T47D (cell line): ENCODE measurements around the gene YPEL5.

Experiments used
- DNase-seq, 2 experiments: peaks; one replicate each; pipeline versions ENCODE4 v3.0.0 to v3.0.0-alpha.2; 2011 to 2012; ENCODE audit warnings: low read depth in 1 of 2, low spot score in 1 of 2
- JUND ChIP-seq: IDR thresholded peaks from 2 replicates; pipeline ENCODE4 v1.6.1; 2012; ENCODE audit warnings: low read depth
- in situ Hi-C: cut with HindIII; loops from 2 replicates; pipeline ENCODE4 v1.10.0; 2016; ENCODE audit warnings: low sequenced_read_pairs, low pct_unique_long_range_greater_than_20kb

The YPEL5 gene

DNA sequence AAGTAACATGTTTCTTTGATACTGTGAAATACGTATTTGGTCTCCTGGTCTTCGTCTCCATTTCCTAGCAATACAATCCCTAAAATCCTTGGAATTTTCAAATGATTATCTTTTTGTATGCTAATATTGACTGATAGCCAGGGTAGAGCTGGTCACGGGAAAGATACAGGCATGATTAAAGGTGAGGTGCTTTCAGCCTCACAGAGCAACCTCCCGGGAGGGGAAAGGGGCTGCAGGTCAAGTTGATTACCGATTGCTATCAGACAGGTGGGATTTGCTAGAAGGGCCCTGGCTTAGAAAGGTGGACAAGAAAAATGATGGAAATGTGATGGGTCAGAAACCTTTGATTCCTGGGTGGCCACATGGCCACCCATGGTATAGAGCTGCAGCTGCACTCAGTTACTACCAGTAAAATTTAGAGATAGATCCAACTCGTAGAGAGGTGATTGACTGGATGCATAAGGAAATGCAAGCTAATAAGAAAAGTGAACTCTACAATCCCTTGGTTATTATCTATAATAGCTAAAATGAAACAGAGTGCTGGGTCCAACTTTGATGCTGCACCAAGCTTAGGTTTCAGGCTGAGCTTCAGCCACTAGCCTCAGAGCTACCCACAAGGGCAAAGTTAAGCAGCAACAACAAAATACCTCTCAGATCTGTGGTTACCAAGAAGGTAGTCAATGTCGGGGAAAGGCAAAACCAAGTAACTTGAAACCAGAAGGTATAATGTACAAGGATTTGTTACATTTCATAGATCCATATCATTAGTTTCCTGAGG, 15.3 kb downstream of the YPEL5 start:
- no peak for DNase-seq
- TF ChIP-seq JUND: no peak
- in situ Hi-C loops: no loop called here

DNA sequence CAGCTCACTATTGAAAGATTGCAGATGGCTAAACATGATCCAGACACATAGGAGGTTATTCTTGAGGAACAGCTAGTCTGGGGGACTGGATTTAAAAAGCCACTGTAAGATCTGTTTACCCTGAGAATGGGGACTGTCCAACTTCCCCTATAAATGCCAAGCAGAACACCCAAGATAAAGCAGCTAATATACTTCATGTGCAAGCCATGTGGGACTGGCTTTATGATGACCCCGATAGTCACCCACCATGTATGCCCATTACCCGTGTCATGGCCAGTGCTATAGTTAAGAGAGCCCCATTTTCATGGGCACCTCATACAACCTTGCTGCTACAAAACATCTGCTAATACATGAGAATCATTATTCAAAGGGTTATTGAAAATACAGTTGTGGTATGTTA, 16.0 kb downstream of the YPEL5 start:
- in situ Hi-C loops: no loop called here
- no peak for DNase-seq
- TF ChIP-seq JUND: no peak

DNA sequence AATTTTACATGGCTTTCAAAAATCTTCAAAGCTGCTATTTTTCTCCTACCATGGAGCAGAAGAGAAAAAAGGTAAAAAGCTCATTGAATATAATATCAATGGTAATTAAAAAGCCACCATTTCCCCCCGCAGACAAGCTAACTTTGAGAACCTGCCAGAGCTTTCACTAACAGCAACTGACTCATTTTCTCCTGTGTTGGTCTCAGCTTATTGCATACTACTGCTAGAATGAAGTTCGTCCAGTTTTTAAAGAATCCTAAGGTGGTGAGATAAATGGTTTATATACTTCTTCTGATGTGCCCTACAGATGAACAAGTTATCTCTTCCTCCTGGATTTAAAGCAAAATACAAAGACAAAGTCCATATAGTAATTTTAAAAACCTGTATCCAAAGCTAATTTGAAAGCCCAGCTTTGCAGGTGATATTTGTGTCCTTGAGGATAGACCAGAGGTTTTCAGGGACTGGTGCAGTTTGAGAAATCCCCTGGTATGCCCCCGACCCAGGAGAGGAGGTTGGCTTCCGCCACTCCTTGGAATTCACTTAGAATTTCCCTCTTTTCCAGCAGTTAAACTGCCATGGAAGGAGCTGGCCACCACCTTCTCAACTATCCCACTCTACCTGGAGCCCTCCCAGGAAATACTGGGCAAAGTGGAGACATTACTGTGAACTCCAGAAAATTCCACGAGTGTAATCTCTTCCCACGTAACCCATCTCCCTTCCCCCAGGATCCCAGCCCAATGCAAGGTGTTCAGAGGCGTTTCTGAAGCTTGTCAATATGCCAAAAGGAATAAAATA, 17.5 kb downstream of the YPEL5 start:
- no peak for TF ChIP-seq JUND
- in situ Hi-C loops: no loop called here
- DNase-seq: no peak

DNA sequence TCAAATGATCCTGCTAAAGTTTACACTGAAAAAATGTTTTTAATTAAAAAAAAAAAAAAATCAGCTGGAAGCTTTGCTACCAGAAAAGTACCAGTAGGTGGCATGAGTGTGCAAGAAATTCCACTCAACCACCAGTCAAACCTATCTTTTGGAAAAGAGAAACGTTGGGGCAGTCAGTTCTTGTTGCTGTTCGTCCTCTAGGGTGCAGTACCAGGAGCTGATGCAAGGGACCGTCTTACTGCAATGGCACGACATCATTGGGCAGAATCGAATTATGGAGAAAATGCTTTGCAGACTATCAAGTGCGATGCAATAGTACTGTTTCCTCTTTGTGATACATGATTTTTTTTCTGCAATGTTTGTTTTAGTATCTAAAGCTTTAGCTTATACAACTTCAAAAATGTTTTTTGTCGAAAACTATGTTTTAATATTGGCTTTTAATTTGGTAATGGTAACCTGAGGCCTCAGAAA, 18.3 kb downstream of the YPEL5 start:
- TF ChIP-seq JUND: no peak
- in situ Hi-C loops: no loop called here
- peak; percentile 55 to 89 for DNase-seq

DNA sequence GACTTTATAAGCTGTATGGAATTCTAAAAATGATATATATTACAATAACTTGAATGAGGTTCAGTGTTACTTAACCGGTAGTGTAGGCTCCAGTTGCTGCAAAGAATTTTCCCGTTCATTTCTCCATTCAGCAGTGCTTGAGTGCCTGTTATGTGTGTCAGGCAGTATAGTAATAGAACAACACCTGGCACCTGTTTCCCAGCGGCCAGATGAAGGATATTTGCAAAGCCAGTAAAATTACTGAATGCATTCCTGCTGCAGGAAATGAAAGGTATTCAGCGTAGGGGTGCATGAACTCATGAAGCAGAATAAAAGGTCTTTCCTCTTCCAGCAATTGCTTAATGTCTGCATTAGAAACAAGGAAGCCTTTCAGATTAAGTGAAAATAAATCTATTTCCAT, 18.8 kb downstream of the YPEL5 start:
- TF ChIP-seq JUND: no peak
- DNase-seq: no peak
- in situ Hi-C loops: no loop called here

DNA sequence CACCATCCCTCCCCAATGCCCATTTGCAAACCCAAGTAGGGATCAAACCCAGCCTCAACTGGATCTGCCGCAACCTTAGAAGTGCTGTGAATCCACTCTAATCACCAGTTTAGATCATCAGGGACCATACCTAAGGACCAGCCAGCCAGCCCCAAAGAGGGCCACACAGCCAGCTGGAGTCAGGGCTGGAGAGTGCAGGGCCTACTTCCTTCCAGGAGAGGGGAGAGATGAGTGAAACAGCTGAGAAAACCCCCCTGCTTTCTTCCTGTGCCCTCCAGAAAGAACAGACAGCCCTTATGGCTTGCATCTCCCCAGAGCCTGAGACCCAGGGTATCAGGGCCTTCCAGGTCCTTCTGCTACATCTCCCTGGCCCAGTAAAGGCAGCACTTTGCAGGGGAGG, 25.8 kb downstream of the YPEL5 start:
- in situ Hi-C loops: no loop called here
- no peak for TF ChIP-seq JUND
- no peak for DNase-seq

DNA sequence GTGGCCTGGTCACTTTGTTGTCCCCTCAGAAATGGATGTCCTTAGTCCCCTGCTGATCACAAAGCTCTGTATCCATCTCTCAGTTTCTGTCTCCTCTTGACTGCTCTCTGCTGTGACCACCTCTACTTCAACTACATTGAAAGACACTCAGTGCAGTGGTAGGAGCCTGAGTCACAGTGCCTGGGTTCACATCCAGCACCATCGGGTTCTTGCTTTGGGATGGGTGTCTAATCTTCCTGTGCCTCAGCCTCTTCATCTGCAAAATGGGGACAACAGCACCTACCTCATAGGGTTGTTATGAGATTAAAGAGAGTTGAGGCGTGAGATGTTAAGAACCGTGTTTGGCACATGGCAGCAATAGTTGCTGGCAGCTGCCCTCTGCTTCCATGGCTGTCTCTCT, 30.6 kb downstream of the YPEL5 start:
- in situ Hi-C loops: no loop called here
- no peak for TF ChIP-seq JUND
- no peak for DNase-seq

DNA sequence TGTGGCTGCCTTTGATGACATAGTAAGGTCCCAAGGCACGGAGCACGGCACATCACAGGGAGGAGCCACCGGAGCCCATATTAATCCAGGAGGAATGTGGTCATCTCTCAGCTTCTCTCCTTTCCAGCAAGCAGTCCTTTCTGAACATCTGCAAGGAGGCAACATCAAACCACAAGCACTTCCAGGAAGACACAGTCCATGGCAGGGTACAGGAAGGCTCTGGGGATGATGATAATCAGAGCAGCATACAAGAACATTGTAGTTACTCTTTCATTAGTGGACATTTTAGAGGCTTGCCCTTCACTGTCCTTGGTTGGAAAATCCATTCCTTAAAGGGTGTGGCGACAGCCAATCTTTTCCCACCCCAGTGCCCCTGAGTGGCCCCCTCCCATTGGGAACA, 31.1 kb downstream of the YPEL5 start:
- in situ Hi-C loops: no loop called here
- no peak for DNase-seq
- TF ChIP-seq JUND: no peak

DNA sequence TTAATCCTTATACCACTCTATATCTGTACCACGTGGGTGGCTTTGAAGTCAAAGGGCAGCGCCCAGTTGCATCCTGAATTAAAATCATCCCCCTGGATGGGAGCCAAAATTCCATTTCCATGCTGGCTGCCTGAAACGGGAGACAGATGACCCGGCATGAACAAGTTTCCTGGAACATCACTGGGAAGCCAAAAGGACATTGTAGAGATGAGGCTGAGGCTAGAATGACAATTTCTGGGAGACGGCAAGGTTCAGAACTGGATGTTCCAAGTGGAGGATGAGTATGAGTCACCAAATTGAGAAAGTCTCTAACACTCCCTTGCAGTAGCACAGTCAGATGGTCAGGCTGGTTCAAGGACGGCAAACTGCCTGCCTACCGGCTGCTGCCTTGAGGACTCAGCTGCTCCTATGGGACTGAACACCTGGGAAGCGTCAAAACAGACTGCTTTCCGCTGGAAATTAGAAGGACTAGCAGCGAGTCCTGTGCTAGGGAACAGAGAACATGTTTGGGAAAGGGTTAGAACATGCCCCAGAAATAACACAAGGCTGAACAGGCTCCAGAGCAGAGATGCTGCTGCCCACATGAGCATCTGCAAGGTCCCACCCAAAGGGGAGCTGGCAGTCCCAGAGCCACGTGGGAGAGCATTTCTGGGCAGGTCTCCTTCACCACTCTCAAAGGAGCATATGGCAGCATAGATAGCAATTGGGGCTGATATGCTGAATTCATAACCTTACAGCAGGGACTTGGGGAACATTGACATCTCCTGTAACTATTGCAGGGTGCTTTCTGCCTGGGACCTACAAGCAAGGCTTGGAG, 32.0 kb downstream of the YPEL5 start:
- no peak for DNase-seq
- in situ Hi-C loops: no loop called here

DNA sequence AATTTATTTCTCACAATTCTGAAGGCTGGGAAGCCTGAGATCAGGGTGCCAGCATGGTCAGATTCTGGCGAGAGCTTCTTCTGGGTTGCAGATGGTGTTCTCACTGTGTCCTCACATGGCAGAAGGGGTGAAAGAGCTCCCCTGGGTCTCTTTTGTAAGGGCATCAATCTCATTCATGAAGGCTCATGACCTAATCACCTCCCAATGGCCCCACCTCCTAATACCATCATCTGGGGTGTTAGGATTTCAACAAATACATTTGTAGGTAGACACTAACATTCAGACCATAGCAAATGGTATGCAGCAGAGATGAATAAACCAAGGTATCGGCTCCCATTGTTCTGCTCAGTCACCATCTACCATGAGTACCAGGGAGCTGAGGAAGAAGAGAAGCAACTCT, 32.7 kb downstream of the YPEL5 start:
- in situ Hi-C loops: no loop called here
- no peak for TF ChIP-seq JUND
- DNase-seq: no peak

More for the DNA sequence above, 32.0 kb downstream of the YPEL5 start:
- no peak for TF ChIP-seq JUND

DNA sequence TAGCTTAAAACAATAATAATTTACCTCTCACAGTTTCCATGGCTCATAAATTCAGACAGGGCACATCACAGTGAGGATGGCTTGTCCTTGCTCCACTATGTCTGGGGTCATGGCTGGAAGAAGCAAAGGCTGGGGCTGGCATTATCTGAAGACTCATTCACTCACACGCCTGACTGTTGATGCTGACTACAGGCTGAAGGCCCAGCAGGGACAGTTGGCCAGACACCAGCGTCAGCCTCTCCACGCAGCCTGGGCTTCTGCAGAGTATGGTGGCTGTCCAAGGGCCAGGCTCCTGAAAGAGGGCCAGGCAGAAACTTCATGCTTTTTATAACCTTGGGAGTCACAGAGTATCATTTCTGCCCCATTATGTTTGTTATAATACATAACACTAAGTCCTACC, 33.4 kb downstream of the YPEL5 start:
- no peak for TF ChIP-seq JUND
- no peak for DNase-seq
- in situ Hi-C loops: no loop called here

DNA sequence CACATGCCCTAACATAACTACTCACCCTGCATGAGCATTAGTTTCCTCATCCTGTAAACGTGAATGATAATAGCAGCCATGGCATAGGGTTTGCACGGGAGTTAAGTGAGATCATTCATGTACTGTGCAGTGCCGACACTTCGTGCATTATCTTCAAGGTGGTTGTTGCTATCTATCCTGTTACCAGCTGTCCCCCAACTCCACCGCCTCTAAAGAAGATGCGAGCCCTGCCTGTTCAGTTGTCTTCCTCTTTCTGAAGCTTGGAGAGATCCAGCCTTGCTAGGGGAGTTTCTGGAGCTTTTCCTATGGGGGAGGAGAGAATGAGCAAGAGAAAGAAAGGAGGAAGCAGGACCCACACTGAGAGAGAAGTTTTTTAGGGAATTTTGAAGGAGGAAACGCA, 34.4 kb downstream of the YPEL5 start:
- in situ Hi-C loops: no loop called here
- DNase-seq: no peak

More for the DNA sequence above, 34.4 kb downstream of the YPEL5 start:
- TF ChIP-seq JUND: no peak
